ENCODE results near the gene TEKT3. TPM values are rescaled to one million over a fixed set of nuclear protein-coding genes. Genes with fewer than 3 reads are reported as not detected.

TEKT3 gene
- total RNA-seq, 4 donors from 2014 or later, result 0.41 to 0.48 TPM; not detected in 2

GRCh38 chr17:15284107-15284506 is 57.3 kb downstream of the TEKT3 start:
- in situ Hi-C loops (cut with MboI; ENCODE audit: low pct_ligation_motif_present in 1 of 4, low pct_unique_long_range_greater_than_20kb in 1 of 4, low sequenced_read_pairs in 3 of 4) (loop anchor here in 1 of 4 donors (10.0 kb wide), 1 partner anchor 61 kb away; the partner anchor contains the start of gene TEKT3), intact Hi-C loops (cut with DNase I; ENCODE audit: low total_unique reads) (no loop called here)
- Histone ChIP-seq H3K4me3 (no peak overlapping the region), H3K9me3 (no peaks in the 10 kb centered on the region), H3K4me1 (peaks cover 0 to 9% (median 3%) of the 10 kb centered on the region in 4 donors), H3K27ac (no peak overlapping the region), H3K36me3 (no peaks in the 10 kb centered on the region), H3K27me3 (no peaks in the 10 kb centered on the region)
- TF ChIP-seq POLR2AphosphoS5 (IDR thresholded peaks at IDR 0.05), result no peak
- no peak for TF ChIP-seq EP300 (IDR thresholded peaks at IDR 0.05; ENCODE audit: low read depth)
- TF ChIP-seq POLR2A (IDR thresholded peaks at IDR 0.05), result no peak
- TF ChIP-seq, protein P1, sequence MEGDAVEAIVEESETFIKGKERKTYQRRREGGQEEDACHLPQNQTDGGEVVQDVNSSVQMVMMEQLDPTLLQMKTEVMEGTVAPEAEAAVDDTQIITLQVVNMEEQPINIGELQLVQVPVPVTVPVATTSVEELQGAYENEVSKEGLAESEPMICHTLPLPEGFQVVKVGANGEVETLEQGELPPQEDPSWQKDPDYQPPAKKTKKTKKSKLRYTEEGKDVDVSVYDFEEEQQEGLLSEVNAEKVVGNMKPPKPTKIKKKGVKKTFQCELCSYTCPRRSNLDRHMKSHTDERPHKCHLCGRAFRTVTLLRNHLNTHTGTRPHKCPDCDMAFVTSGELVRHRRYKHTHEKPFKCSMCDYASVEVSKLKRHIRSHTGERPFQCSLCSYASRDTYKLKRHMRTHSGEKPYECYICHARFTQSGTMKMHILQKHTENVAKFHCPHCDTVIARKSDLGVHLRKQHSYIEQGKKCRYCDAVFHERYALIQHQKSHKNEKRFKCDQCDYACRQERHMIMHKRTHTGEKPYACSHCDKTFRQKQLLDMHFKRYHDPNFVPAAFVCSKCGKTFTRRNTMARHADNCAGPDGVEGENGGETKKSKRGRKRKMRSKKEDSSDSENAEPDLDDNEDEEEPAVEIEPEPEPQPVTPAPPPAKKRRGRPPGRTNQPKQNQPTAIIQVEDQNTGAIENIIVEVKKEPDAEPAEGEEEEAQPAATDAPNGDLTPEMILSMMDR (IDR thresholded peaks at IDR 0.05), result no peak
- no peak for DNase-seq
- WGBS, 2 donors (ENCODE audit: low coverage in 1 of 2), result 72 to 86% methylated on average over 5 to 6 of the region's 6 CpGs

DNA sequence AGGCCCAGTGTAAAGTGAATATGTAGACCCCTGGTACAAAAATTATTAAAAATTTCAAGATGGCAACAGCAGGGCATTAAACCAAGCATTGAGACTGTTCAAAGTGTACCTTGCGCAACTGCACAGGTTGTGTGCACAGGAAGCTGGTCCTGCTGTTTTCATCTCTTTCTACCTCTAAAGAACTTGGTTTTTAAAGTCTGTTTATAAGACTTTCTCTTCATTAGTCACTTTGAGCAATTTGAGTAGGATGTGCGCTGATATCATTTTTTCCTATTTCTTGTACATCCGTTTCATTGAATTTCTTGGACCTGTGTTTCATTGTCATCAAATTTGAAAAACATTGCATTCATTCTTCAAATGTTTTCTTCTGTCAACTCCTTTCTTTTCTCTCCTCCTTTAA is 59.5 kb downstream of the TEKT3 start:
- 93 to 100% methylated on average over 1 to 3 of the region's 3 CpGs for WGBS, 2 donors (ENCODE audit: low coverage in 1 of 2)
- Histone ChIP-seq H3K27ac (no peak overlapping the region), H3K4me1 (no peaks in the 10 kb centered on the region), H3K4me3 (no peak overlapping the region), H3K9me3 (no peaks in the 10 kb centered on the region), H3K36me3 (no peaks in the 10 kb centered on the region), H3K27me3 (no peaks in the 10 kb centered on the region)
- intact Hi-C loops (cut with DNase I; ENCODE audit: low total_unique reads) (no loop called here), in situ Hi-C loops (cut with MboI; ENCODE audit: low pct_ligation_motif_present in 1 of 4, low pct_unique_long_range_greater_than_20kb in 1 of 4, low sequenced_read_pairs in 3 of 4) (loop anchor here in 1 of 4 donors (10.0 kb wide), 1 partner anchor 63 kb away; the partner anchor contains the start of gene TEKT3)
- TF ChIP-seq EP300 (IDR thresholded peaks at IDR 0.05; ENCODE audit: low read depth) (no peak), POLR2A (IDR thresholded peaks at IDR 0.05) (no peak), POLR2AphosphoS5 (IDR thresholded peaks at IDR 0.05) (no peak)
- TF ChIP-seq, protein P1 (IDR thresholded peaks at IDR 0.05), result no peak
- no peak for DNase-seq

DNA sequence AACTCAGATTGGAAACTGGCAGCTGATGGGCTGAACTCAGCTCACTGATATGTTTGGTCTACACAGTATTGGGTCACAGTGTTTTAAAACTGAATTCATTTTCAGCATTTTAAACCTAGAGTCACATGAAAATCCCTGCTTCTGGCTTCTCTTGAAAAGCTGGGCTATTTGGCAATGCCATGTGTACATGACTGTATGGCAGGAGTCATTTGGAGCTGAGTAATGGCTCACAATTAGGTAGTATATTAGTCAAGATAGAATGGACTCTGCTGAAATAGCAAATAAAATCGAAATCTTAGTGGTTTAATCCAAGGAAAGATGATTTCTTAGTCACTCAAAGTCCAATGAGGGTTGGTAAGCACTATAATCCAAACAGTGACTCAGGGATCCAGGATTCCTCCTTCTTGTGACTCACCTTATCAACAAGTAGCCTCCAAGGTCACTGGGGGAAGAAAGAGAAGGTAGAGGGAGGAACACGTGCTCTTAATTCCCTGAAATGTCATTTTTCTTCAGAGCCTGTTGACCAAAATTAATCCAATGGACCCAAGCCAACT is 62.4 kb downstream of the TEKT3 start:
- H3K4me1 ChIP-seq, result no peaks in the 10 kb centered on the region
- intact Hi-C loops (cut with DNase I; ENCODE audit: low total_unique reads) (no loop called here), in situ Hi-C loops (cut with MboI; ENCODE audit: low pct_ligation_motif_present in 1 of 4, low pct_unique_long_range_greater_than_20kb in 1 of 4, low sequenced_read_pairs in 3 of 4) (no loop called here)

DNA sequence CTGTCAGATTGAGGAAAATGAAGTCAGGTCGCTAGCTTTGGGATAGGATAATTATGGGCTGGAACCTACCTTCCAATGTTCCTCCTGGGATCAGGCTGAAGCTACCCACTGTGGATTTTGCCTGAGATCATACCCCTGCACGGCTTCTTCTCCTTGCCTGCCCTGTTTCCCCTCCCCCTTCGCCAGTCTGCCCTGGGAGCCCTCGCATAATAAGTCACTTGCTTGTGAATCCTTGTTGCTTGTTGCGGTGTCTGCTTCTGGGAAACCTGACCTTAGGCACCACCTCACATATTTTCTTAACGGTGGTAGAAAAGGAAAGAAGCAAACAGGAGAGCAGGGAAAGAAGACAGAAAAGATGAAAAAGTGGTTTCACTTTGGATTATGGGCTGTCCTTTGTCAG is 63.0 kb downstream of the TEKT3 start:
- intact Hi-C loops (cut with DNase I; ENCODE audit: low total_unique reads) (no loop called here), in situ Hi-C loops (cut with MboI; ENCODE audit: low pct_ligation_motif_present in 1 of 4, low pct_unique_long_range_greater_than_20kb in 1 of 4, low sequenced_read_pairs in 3 of 4) (no loop called here)
- Histone ChIP-seq H3K4me3 (no peak overlapping the region), H3K27ac (no peak overlapping the region), H3K4me1 (no peaks in the 10 kb centered on the region), H3K9me3 (no peaks in the 10 kb centered on the region), H3K27me3 (no peaks in the 10 kb centered on the region), H3K36me3 (no peaks in the 10 kb centered on the region)
- WGBS, 2 donors (ENCODE audit: low coverage in 1 of 2), result 65 to 69% methylated on average over 4 to 6 of the region's 6 CpGs
- TF ChIP-seq POLR2AphosphoS5 (IDR thresholded peaks at IDR 0.05), result no peak
- TF ChIP-seq POLR2A (IDR thresholded peaks at IDR 0.05), result no peak
- no peak for TF ChIP-seq EP300 (IDR thresholded peaks at IDR 0.05; ENCODE audit: low read depth)
- TF ChIP-seq, protein P1 (IDR thresholded peaks at IDR 0.05), result no peak
- DNase-seq, result no peak

More for the DNA sequence above, 62.4 kb downstream of the TEKT3 start:
- TF ChIP-seq POLR2A (IDR thresholded peaks at IDR 0.05), result no peak
- no peak for DNase-seq
- Histone ChIP-seq H3K36me3 (no peaks in the 10 kb centered on the region), H3K4me3 (no peak overlapping the region), H3K27ac (no peak overlapping the region), H3K9me3 (no peaks in the 10 kb centered on the region), H3K27me3 (no peaks in the 10 kb centered on the region)
- 33 to 52% methylated on average over 1 to 2 of the region's 2 CpGs for WGBS, 2 donors (ENCODE audit: low coverage in 1 of 2)

DNA sequence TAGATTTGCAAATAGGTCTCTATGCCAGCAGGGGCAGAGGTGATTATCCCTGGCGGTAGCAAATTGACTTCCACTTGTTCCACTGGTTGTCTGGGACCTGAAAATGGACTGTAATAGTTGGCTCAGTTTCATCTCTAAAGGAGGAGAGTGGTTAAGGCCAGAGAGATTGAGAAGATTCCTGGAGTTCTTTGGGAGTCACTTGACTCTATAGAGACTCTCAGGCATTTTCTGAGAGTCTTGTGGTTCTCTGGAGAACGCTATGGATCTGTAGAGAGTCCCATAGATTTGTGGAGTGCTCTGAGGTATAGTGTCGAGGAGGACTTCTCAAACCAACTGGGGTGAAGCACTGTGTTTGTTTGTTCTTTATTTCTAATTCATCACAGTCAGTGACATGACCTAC is 67.4 kb downstream of the TEKT3 start:
- Histone ChIP-seq H3K9me3 (no peaks in the 10 kb centered on the region), H3K27ac (peak overlapping the region in 2 of 4 donors; percentile 31 to 34), H3K27me3 (no peaks in the 10 kb centered on the region), H3K36me3 (no peaks in the 10 kb centered on the region), H3K4me3 (no peak overlapping the region), H3K4me1 (no peaks in the 10 kb centered on the region)
- in situ Hi-C loops (cut with MboI; ENCODE audit: low pct_ligation_motif_present in 1 of 4, low pct_unique_long_range_greater_than_20kb in 1 of 4, low sequenced_read_pairs in 3 of 4), result loop anchor here in 1 of 4 donors (25.0 kb wide), 1 partner anchor 138 kb away; no protein-coding TSS in a partner anchor
- no peak for TF ChIP-seq POLR2A (IDR thresholded peaks at IDR 0.05)
- TF ChIP-seq EP300 (IDR thresholded peaks at IDR 0.05; ENCODE audit: low read depth), result no peak
- no peak for TF ChIP-seq POLR2AphosphoS5 (IDR thresholded peaks at IDR 0.05)
- TF ChIP-seq, protein P1 (IDR thresholded peaks at IDR 0.05), result no peak
- DNase-seq, result no peak
- intact Hi-C loops (cut with DNase I; ENCODE audit: low total_unique reads), result no loop called here
- WGBS, 2 donors (ENCODE audit: low coverage in 1 of 2), result 66 to 86% methylated on average over 2 to 3 of the region's 3 CpGs
